Mesenchymal stem cell (in vitro differentiated cells and primary cell): ENCODE data around the gene HELZ2.

Experiments used
- DNase-seq: peaks from one replicate; pipeline ENCODE4 v3.0.0-alpha.2; 2013
- H2AFZ ChIP-seq: one replicate; pipeline ENCODE4 v1.6.1; 2013; ENCODE audit warnings: low read depth, mild to moderate bottlenecking, control low read depth, inconsistent platforms, low read length, moderate library complexity
- H2AK5ac ChIP-seq: 2 replicates; pipeline ENCODE4 v1.6.1; 2013; ENCODE audit warnings: low read length, moderate library complexity, mild to moderate bottlenecking, inconsistent platforms; ENCODE audit not compliant: severe bottlenecking
- H2BK120ac ChIP-seq: one replicate; pipeline ENCODE4 v1.6.1; 2013; ENCODE audit warnings: low read depth, mild to moderate bottlenecking, inconsistent platforms, low read length, moderate library complexity
- H2BK12ac ChIP-seq, 2 experiments: one replicate each; pipeline ENCODE4 v1.6.1; 2013; ENCODE audit warnings: inconsistent platforms in 2 of 2, low read length in 2 of 2, mild to moderate bottlenecking in 2 of 2, moderate library complexity in 2 of 2, control low read depth in 1 of 2
- H2BK15ac ChIP-seq: one replicate; pipeline ENCODE4 v1.6.1; 2013; ENCODE audit warnings: mild to moderate bottlenecking, low read depth, inconsistent platforms; ENCODE audit not compliant: poor library complexity, severe bottlenecking
- H2BK5ac ChIP-seq: 2 replicates; pipeline ENCODE4 v1.6.1; 2013; ENCODE audit warnings: low read depth, mild to moderate bottlenecking, low read length, control low read depth, inconsistent platforms; ENCODE audit not compliant: poor library complexity, severe bottlenecking
- H3K14ac ChIP-seq, 2 experiments: one replicate each; pipeline ENCODE4 v1.6.1; 2013; ENCODE audit warnings: inconsistent platforms in 2 of 2, low read length in 2 of 2, control low read depth in 1 of 2, mild to moderate bottlenecking in 1 of 2, moderate library complexity in 1 of 2
- H3K18ac ChIP-seq, 2 experiments: one replicate each; pipeline ENCODE4 v1.6.1; 2013; ENCODE audit warnings: inconsistent platforms in 2 of 2, low read length in 2 of 2, control low read depth in 1 of 2, low read depth in 1 of 2, mild to moderate bottlenecking in 1 of 2
- H3K23ac ChIP-seq, 2 experiments: one replicate each; pipeline ENCODE4 v1.6.1; 2013; ENCODE audit warnings: inconsistent platforms in 2 of 2, low read length in 2 of 2, mild to moderate bottlenecking in 2 of 2, moderate library complexity in 2 of 2, control low read depth in 1 of 2
- H3K27ac ChIP-seq: 2 replicates; pipeline ENCODE4 v1.5.1; 2013; ENCODE audit warnings: mild to moderate bottlenecking, moderate library complexity, low read length, control low read depth, inconsistent platforms; ENCODE audit not compliant: poor library complexity, severe bottlenecking
- H3K27me3 ChIP-seq, 2 experiments: 2 replicates each; pipeline versions ENCODE4 v1.6.1 to v1.7.0; 2013; ENCODE audit warnings: low read length in 2 of 2, mild to moderate bottlenecking in 2 of 2, moderate library complexity in 2 of 2, control low read depth in 1 of 2, inconsistent platforms in 1 of 2; ENCODE audit not compliant: control insufficient read depth in 1 of 2, insufficient read depth in 1 of 2
- H3K36me3 ChIP-seq, 2 experiments: 2 replicates each; pipeline versions ENCODE4 v1.6.1 to v1.7.0; 2013; ENCODE audit warnings: low read length in 2 of 2, control low read depth in 1 of 2, inconsistent platforms in 1 of 2, low read depth in 1 of 2, mild to moderate bottlenecking in 1 of 2; ENCODE audit not compliant: insufficient read depth in 2 of 2, control insufficient read depth in 1 of 2
- H3K4ac ChIP-seq, 2 experiments: one replicate each; pipeline ENCODE4 v1.6.1; 2013; ENCODE audit warnings: inconsistent platforms in 2 of 2, low read length in 2 of 2, mild to moderate bottlenecking in 2 of 2, moderate library complexity in 2 of 2, control low read depth in 1 of 2, low read depth in 1 of 2
- H3K4me1 ChIP-seq: 2 replicates; pipeline ENCODE4 v1.6.1; 2013; ENCODE audit warnings: low read depth, low read length, control low read depth; ENCODE audit not compliant: control insufficient read depth, insufficient read depth
- H3K4me2 ChIP-seq: 2 replicates; pipeline ENCODE4 v1.6.1; 2013; ENCODE audit warnings: low read length, mild to moderate bottlenecking, inconsistent platforms; ENCODE audit not compliant: poor library complexity, severe bottlenecking
- H3K4me3 ChIP-seq, 2 experiments: 2 replicates each; pipeline versions ENCODE4 v1.5.1 to v1.7.0; 2013; ENCODE audit warnings: low read length in 2 of 2, mild to moderate bottlenecking in 2 of 2, control low read depth in 1 of 2, low read depth in 1 of 2; ENCODE audit not compliant: insufficient read depth in 1 of 2
- H3K79me1 ChIP-seq: replicated peaks from 2 replicates; pipeline ENCODE4 v1.6.1; 2013; ENCODE audit warnings: mild to moderate bottlenecking, control low read depth, low read length, inconsistent platforms; ENCODE audit not compliant: poor library complexity, severe bottlenecking
- H3K9ac ChIP-seq: 2 replicates; pipeline ENCODE4 v1.7.0; 2013; ENCODE audit warnings: mild to moderate bottlenecking, low read length, moderate library complexity
- H3K9me3 ChIP-seq: 2 replicates; pipeline ENCODE4 v1.7.0; 2013; ENCODE audit warnings: mild to moderate bottlenecking, low read length; ENCODE audit not compliant: control insufficient read depth
- H4K8ac ChIP-seq: one replicate; pipeline ENCODE4 v1.6.1; 2013; ENCODE audit warnings: inconsistent platforms, mild to moderate bottlenecking, low read length, moderate library complexity
- H4K91ac ChIP-seq: one replicate; pipeline ENCODE4 v1.6.1; 2013; ENCODE audit warnings: mild to moderate bottlenecking, low read length, inconsistent platforms
- WGBS: methylation state at CpG from one replicate; pipeline ENCODE4 v1.1.7; 2013; ENCODE audit warnings: mixed read lengths; 5-methylcytosine and 5-hydroxymethylcytosine counted together

HELZ2 gene

GRCh38 chr20:63541371-63541770 is 32.7 kb downstream of the HELZ2 start:
- H4K8ac ChIP-seq = no peak overlapping the region
- no peak overlapping the region for H2BK15ac ChIP-seq
- H2BK120ac ChIP-seq = no peak overlapping the region
- peaks cover 0 to 65% of the 10 kb centered on the region in 2 experiments for H3K27me3 ChIP-seq
- WGBS = 91% methylated on average over 27 of the region's 28 CpGs
- no peaks in the 10 kb centered on the region for H3K9me3 ChIP-seq
- no peak overlapping the region for H3K4me2 ChIP-seq
- H3K27ac ChIP-seq = no peak overlapping the region
- no peak overlapping the region for H3K4ac ChIP-seq
- no peak overlapping the region for H2AK5ac ChIP-seq
- H3K14ac ChIP-seq = no peak overlapping the region
- no peak overlapping the region for H3K9ac ChIP-seq
- no peak overlapping the region for H3K18ac ChIP-seq
- no peak for DNase-seq
- H3K4me3 ChIP-seq = no peak overlapping the region
- no peaks in the 10 kb centered on the region for H3K79me1 ChIP-seq
- no peak overlapping the region for H2BK12ac ChIP-seq
- no peak overlapping the region for H4K91ac ChIP-seq
- no peak overlapping the region for H2AFZ ChIP-seq
- H2BK5ac ChIP-seq = no peak overlapping the region
- no peaks in the 10 kb centered on the region for H3K36me3 ChIP-seq
- peaks cover 34% of the 10 kb centered on the region for H3K4me1 ChIP-seq
- no peak overlapping the region for H3K23ac ChIP-seq

GRCh38 chr20:63540417-63541186 is 33.4 kb downstream of the HELZ2 start:
- Histone ChIP-seq H3K79me1 (no peaks in the 10 kb centered on the region), H3K36me3 (no peaks in the 10 kb centered on the region), H3K4me2 (no peak overlapping the region), H3K4ac (no peak overlapping the region), H4K8ac (no peak overlapping the region), H3K27ac (no peak overlapping the region), H2BK5ac (no peak overlapping the region), H3K23ac (no peak overlapping the region), H3K4me1 (peaks cover 38% of the 10 kb centered on the region), H3K27me3 (peaks cover 0 to 60% of the 10 kb centered on the region in 2 experiments), H3K9me3 (no peaks in the 10 kb centered on the region), H2BK120ac (no peak overlapping the region), H3K18ac (no peak overlapping the region), H3K9ac (no peak overlapping the region), H2BK15ac (no peak overlapping the region), H2AK5ac (no peak overlapping the region), H4K91ac (peak overlapping the region; percentile 22), H2BK12ac (peak overlapping the region in 1 of 2 experiments; percentile 24), H3K4me3 (no peak overlapping the region), H2AFZ (peak overlapping the region; percentile 19), H3K14ac (no peak overlapping the region)
- peak; percentile 50 for DNase-seq
- 68% methylated on average over 49 of the region's 49 CpGs for WGBS

GRCh38 chr20:63539441-63540370 is 34.3 kb downstream of the HELZ2 start:
- Histone ChIP-seq H3K4me2 (no peak overlapping the region), H2BK120ac (no peak overlapping the region), H3K23ac (no peak overlapping the region), H3K14ac (no peak overlapping the region), H2BK15ac (peak overlapping the region; percentile 12), H3K36me3 (no peaks in the 10 kb centered on the region), H3K27me3 (peaks cover 0 to 60% of the 10 kb centered on the region in 2 experiments), H4K91ac (no peak overlapping the region), H3K79me1 (no peaks in the 10 kb centered on the region), H4K8ac (no peak overlapping the region), H3K9me3 (no peaks in the 10 kb centered on the region), H2AFZ (no peak overlapping the region), H2BK12ac (no peak overlapping the region), H3K18ac (no peak overlapping the region), H3K27ac (no peak overlapping the region), H2AK5ac (no peak overlapping the region), H3K4me1 (peaks cover 45% of the 10 kb centered on the region), H2BK5ac (no peak overlapping the region), H3K9ac (no peak overlapping the region), H3K4ac (no peak overlapping the region), H3K4me3 (no peak overlapping the region)
- WGBS = 92% methylated on average over 29 of the region's 29 CpGs
- DNase-seq = no peak

- no peak for DNase-seq
- Histone ChIP-seq H2AFZ (no peak overlapping the region), H2BK15ac (no peak overlapping the region), H2BK120ac (no peak overlapping the region), H3K14ac (no peak overlapping the region), H3K4me1 (peaks cover 48% of the 10 kb centered on the region), H3K9ac (no peak overlapping the region), H4K8ac (no peak overlapping the region), H3K79me1 (no peaks in the 10 kb centered on the region), H2BK12ac (no peak overlapping the region), H3K4ac (no peak overlapping the region), H3K18ac (no peak overlapping the region), H2BK5ac (no peak overlapping the region), H2AK5ac (no peak overlapping the region), H3K36me3 (no peaks in the 10 kb centered on the region), H3K4me2 (no peak overlapping the region), H3K27me3 (peaks cover 0 to 60% of the 10 kb centered on the region in 2 experiments), H3K27ac (no peak overlapping the region), H3K23ac (no peak overlapping the region), H3K4me3 (no peak overlapping the region), H4K91ac (no peak overlapping the region), H3K9me3 (no peaks in the 10 kb centered on the region)
- WGBS = 92% methylated on average over 12 of the region's 12 CpGs
Observed at GRCh38 chr20:63539092-63539430, 35.0 kb downstream of the HELZ2 start.
